Measurements from ENCODE around the gene S100P.

Gene S100P

DNA sequence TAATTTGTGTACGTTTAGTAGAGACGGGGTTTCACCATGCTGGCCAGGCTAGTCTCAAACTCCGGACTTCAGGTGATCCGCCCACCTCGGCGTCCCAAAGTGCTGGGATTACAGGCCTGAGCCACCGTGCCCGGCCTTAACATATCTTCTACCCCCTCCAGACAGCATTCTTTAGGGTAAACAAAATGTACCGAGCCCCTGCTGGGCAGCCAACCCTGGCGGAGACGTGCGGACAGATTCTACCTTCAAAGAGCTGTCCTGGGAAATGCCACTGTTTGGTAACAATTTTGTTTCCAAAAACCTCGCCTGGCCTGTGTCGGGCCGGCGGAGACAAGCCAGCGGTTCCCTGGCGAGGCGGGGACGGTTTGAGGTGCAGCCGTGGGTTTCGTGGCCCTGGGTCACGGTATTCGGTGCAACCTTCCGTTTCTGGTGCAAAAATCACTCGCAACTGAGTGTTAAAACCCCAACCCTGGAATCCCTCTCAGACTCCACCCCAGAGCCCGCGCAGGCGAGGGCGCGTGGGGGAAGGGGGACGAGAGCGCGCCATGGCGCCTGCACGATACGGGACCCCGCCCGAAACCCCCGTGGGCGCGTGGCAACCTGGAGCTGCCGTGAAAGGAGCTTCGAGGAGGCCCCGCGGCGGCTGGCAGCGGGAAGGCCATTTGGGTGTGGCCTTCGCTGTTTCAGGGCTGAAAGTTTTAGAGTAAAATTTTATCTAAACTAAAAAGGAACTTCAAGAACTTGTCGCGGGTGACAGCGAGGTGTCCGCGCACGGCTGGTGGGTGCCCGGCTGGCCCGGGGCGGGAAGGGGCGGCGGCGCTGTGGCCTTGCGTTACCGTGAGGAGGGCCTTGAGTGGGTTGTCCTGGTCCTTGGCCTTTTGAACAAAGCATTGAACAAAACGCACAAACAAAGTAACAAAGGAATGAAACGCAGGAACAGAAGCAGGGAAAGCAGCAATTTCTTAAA, 36.2 kb upstream of the S100P start:
- TF ChIP-seq ZFX (IDR thresholded peaks at IDR 0.05): no peak
- TF ChIP-seq, protein P1, sequence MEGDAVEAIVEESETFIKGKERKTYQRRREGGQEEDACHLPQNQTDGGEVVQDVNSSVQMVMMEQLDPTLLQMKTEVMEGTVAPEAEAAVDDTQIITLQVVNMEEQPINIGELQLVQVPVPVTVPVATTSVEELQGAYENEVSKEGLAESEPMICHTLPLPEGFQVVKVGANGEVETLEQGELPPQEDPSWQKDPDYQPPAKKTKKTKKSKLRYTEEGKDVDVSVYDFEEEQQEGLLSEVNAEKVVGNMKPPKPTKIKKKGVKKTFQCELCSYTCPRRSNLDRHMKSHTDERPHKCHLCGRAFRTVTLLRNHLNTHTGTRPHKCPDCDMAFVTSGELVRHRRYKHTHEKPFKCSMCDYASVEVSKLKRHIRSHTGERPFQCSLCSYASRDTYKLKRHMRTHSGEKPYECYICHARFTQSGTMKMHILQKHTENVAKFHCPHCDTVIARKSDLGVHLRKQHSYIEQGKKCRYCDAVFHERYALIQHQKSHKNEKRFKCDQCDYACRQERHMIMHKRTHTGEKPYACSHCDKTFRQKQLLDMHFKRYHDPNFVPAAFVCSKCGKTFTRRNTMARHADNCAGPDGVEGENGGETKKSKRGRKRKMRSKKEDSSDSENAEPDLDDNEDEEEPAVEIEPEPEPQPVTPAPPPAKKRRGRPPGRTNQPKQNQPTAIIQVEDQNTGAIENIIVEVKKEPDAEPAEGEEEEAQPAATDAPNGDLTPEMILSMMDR (conservative IDR thresholded peaks at IDR 0.05): no peak
- H3K27ac ChIP-seq: no peak overlapping the region

DNA sequence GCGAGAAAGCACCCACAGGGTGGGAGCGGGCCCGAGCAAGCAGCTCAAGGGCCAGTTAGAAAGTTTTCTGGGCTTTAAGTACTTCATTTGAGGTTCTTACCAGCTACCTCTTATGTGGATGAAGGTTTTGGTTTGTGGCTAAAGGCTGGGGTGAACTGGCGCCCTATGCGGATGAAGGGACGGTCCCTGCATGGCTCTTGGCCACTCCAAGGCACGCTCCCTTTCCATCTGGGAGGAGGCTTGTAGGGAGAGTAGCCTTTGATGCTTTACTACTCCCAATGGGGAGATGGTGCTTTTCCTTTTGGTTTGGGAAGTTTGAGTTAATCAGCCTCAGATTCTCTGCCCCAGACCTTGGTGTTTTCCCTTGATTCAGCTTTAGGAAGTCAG, 35.5 kb upstream of the S100P start:
- no peak overlapping the region for H3K27ac ChIP-seq
- TF ChIP-seq, protein P1 (conservative IDR thresholded peaks at IDR 0.05): no peak
- TF ChIP-seq ZFX (IDR thresholded peaks at IDR 0.05): no peak

DNA sequence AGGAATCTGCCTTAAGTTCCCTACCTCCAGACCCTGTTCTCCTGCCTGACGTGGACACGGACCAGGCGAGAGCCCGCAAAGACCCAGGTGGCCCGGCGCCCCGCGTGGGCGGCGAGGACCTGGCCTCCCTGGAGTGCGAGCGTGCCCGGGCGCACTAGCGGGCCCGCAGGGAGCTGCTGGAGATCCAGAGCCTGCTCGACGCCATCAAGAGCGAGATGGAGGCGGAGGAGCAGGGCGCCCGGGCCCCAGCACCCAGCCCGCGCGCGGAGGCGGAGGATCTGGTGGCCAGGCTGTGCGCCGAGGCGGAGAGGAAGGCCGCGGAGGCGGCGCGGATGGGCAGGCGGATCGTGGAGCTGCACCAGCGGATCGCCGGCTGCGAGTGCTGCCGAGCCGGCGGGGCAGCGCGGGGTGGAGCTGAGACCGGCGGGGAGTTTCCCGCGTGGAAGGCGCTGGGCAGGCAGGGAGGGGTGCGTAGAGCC, 35.0 kb upstream of the S100P start:
- no peak for TF ChIP-seq ZFX (IDR thresholded peaks at IDR 0.05)
- TF ChIP-seq, protein P1 (conservative IDR thresholded peaks at IDR 0.05): no peak
- no peak overlapping the region for H3K27ac ChIP-seq

DNA sequence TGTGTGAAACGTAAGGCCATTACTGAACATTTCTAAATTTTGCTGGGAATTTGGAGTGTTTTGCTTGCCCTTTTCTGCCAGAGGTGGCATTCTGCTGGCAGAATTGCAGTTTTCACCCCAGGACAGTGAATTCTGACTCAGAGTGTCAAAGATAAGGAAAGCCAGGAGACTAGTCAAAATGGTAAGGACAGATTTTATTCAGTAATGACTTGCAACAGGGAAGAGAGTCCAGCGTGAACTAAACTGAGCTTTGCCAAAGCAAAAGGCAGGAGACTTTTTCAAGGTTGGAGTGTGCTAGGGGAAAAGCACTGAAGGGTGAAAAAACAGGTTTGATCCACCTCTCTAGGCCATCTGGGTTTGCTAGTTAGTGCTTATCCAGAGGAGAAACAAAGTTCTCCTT, 33.8 kb upstream of the S100P start:
- TF ChIP-seq ZFX (IDR thresholded peaks at IDR 0.05): no peak
- TF ChIP-seq, protein P1 (conservative IDR thresholded peaks at IDR 0.05): no peak
- H3K27ac ChIP-seq: no peak overlapping the region

DNA sequence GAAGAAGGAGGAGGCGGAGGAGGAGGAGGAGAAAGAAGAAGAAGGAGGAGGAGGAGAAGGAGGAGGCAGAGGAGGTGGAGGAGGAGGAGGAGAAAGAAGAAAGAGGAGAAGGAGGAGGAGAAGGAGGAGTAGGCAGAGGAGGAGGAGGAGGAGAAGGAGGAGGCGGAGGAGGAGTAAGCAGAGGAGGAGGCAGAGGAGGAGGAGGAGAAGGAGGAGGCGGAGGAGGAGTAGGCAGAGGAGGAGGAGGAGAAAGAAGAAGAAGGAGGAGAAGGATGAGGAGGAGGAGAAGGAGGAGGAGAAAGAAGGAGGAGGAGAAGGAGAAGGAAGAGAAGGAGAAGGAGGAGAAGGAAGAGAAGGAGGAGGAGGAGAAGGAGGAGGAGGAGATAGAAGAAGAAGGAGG, 33.2 kb upstream of the S100P start:
- H3K27ac ChIP-seq: no peak overlapping the region
- no peak for TF ChIP-seq ZFX (IDR thresholded peaks at IDR 0.05)
- TF ChIP-seq, protein P1 (conservative IDR thresholded peaks at IDR 0.05): no peak

DNA sequence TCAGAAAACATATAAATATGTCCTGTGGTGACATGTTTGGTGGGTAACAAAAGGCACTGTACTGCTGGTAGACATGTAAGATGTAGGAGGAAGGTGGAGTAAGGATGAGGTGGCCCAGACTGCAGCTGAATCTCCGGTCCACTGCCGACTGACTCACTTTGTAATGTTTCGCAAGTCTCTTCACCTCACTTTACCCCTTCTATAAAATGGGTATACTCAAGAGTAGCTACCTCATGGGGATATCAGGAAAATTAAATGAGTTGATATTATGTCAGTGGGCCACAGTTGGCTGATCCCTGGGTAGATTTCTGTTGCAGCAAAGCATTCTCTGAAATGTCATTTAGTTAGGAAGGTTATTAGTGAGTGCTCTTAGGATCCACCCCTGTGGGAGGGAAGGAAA, 31.1 kb upstream of the S100P start:
- H3K27ac ChIP-seq: no peak overlapping the region
- TF ChIP-seq, protein P1 (conservative IDR thresholded peaks at IDR 0.05): no peak
- TF ChIP-seq ZFX (IDR thresholded peaks at IDR 0.05): no peak

DNA sequence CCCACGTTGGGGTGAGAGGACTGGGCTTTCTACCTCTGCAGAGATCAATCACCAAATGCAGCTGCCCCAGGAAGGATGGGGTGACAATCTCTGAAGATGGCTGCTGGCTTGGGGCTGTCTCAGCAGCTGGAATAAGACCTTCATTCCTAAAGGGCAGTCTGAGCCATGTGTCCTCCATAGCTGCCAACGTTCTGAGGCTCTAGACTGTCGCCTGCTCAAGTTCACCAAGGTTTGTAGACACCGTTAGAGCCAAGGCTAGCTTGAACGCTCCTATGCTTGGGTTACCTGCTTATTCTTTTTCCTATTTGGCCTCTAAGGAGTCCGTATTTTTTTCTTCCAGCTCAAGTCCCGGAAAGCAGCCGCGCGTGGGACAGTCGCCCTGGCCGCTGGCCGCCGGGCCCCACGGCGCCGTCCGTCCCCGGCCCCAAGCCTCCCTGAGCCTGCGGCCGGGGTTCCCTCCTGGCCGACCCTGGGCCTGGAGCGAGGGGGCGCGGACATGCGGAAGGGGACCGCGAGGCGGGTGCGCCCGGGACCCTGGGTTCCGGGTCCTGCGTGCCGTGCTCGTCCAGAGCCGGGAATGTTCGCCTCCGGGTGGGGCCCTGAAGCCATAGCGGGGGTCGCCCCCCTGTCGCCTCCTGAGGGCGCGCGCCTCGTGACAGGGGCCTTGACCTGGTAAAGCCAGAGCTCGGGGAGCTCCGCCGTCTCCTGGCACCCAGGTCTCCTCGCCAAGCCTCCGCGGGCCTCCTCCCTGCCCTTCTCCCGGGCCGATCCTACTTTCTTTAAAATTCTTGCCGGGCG, 29.9 kb upstream of the S100P start:
- no peak overlapping the region for H3K27ac ChIP-seq
- TF ChIP-seq ZFX (IDR thresholded peaks at IDR 0.05): no peak
- TF ChIP-seq, protein P1 (conservative IDR thresholded peaks at IDR 0.05): no peak

Data from C4-2B (cell line).